ENCODE data around the gene DES.

Gene DES

DNA sequence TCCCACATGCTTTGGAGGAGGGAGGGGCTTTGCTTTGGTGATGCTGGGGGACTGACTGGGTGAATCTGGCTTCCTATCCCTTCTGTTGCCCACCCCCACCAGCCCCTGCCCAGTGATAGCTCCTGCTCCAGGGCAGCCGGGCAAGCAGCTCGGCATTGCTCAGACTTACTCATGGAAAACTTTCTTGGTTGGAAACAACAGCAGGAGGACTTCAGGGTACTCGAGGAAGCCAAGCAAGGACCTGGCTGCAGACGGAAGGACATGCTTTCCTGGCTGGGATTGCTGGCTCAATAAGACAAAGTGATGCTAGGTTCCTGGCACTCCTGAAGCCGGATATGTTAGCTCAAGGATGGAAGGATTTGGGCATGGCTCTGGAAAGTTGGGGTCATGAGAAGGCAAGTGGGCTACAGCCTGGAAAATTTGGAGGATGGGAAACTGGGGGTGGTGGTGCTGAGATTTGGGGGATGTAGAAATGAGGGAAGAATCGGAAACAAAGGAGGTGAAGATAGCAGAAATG lies 19.6 kb downstream of the DES start:
- Histone ChIP-seq H3K27me3 (no peaks in the 10 kb centered on the region), H3K4me1 (peaks cover 0 to 86% (median 38%) of the 10 kb centered on the region in 4 donors), H3K4me3 (no peak overlapping the region), H3K36me3 (no peaks in the 10 kb centered on the region), H3K27ac (peak overlapping the region; percentile 96 to 97), H3K9me3 (no peaks in the 10 kb centered on the region)
- no peak for DNase-seq
- TF ChIP-seq, protein P1, sequence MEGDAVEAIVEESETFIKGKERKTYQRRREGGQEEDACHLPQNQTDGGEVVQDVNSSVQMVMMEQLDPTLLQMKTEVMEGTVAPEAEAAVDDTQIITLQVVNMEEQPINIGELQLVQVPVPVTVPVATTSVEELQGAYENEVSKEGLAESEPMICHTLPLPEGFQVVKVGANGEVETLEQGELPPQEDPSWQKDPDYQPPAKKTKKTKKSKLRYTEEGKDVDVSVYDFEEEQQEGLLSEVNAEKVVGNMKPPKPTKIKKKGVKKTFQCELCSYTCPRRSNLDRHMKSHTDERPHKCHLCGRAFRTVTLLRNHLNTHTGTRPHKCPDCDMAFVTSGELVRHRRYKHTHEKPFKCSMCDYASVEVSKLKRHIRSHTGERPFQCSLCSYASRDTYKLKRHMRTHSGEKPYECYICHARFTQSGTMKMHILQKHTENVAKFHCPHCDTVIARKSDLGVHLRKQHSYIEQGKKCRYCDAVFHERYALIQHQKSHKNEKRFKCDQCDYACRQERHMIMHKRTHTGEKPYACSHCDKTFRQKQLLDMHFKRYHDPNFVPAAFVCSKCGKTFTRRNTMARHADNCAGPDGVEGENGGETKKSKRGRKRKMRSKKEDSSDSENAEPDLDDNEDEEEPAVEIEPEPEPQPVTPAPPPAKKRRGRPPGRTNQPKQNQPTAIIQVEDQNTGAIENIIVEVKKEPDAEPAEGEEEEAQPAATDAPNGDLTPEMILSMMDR (IDR thresholded peaks at IDR 0.05) = no peak
- intact Hi-C loops (cut with DNase I; ENCODE audit: low total_unique reads) = loop anchor here (5.0 kb wide), 1 partner anchor 1380 kb away; no protein-coding TSS in a partner anchor

DNA sequence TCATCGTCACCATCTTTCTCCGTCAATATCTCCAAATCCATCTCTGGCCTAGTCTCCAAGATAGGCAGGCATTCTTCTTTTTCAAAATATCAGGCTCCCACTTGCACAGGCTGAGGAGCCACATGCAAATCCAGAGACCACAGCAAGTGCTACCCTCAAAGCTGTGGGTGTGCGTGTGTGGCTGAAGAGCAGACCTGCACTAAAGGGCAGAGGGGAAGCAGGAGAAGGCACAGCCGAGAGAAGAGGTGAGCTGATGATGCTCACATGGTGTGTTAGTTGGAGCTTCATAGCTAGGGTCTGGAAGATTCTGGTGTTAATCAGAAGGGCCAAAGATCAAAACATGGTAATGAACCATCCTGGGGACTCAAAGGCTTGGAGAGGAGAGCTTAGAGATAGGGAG lies 20.3 kb downstream of the DES start:
- no peak for DNase-seq

DNA sequence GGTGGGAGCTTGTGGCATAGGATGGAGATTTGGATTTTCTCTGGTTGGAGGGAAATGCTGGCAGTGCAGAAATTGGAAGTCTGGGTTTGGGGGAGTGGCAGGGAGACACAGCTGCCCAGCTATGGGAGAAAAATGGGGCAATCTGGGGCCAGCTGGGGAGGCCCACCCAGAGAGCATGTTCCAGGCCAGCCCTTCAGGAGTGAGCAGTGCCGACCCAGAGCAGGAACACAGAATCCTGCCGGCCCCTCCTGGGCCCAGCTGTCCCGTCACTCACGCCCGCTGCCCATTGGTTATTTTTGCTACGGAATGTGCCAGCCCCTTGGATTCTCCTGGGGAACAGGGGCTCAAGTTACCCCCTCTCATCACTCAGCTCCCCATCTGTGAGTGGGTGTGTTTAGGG lies 21.3 kb downstream of the DES start:
- peaks cover 0 to 87% (median 47%) of the 10 kb centered on the region in 4 donors for H3K4me1 ChIP-seq
- H3K4me3 ChIP-seq = no peak overlapping the region
- no peaks in the 10 kb centered on the region for H3K9me3 ChIP-seq
- intact Hi-C loops (cut with DNase I; ENCODE audit: low total_unique reads) = loop anchor here (5.0 kb wide), 1 partner anchor 1378 kb away; no protein-coding TSS in a partner anchor
- H3K27ac ChIP-seq = peak overlapping the region; percentile 96 to 97
- no peaks in the 10 kb centered on the region for H3K27me3 ChIP-seq
- peak in 1 of 2 donors; percentile 17 for DNase-seq
- peaks cover 0 to 6% (median 0%) of the 10 kb centered on the region in 3 donors for H3K36me3 ChIP-seq
- TF ChIP-seq, protein P1 (IDR thresholded peaks at IDR 0.05) = no peak

More for the DNA sequence above, 20.3 kb downstream of the DES start:
- TF ChIP-seq, protein P1 (IDR thresholded peaks at IDR 0.05) = no peak
- peak overlapping the region; percentile 96 to 97 for H3K27ac ChIP-seq
- peaks cover 0 to 87% (median 43%) of the 10 kb centered on the region in 4 donors for H3K4me1 ChIP-seq
- H3K9me3 ChIP-seq = no peaks in the 10 kb centered on the region
- no peaks in the 10 kb centered on the region for H3K27me3 ChIP-seq
- no peak overlapping the region for H3K4me3 ChIP-seq
- intact Hi-C loops (cut with DNase I; ENCODE audit: low total_unique reads) = loop anchor here (5.0 kb wide), 1 partner anchor 1379 kb away; no protein-coding TSS in a partner anchor
- H3K36me3 ChIP-seq = peaks cover 0 to 6% (median 0%) of the 10 kb centered on the region in 3 donors

DNA sequence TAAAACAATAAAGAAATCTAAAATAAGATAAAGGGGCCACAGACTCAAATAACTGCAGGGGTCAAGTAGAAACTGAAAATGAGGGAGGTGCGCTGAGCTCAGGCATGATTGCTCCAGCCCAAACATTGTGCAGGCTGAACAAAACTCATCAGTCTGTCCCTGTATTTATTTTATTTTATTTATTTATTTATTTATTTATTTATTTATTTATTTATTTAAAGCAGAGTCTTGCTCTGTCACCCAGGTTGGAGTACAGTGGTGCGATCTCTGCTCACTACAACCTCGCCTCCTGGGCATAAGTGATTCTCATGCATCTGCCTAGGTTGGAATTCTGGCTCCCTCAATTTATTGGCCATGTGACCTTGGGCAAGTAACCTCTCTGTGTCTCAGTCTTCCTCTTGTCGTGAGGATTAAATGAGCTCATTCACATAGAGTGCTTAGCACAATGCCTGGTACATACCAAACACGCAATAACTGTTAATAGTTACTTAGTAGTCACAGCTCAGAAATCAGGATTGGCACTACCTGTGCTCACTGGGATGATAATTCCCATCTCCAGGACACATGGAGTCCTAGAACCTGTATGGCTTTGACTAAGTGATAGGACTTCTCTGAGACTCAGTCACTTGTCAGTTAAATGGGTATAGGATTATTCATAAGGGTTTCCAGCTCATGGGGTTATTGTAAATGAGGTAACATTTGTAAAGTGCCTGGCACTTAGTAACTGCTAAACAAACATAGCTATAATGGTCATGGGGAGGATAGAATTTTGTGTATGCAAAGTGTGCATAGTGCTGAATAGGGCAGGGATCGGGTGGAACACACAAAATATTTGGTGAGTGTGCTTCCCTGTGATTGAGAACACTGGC lies 22.4 kb downstream of the DES start:
- TF ChIP-seq, protein P1 (IDR thresholded peaks at IDR 0.05) = no peak
- H3K27ac ChIP-seq = peak overlapping the region; percentile 96 to 97
- H3K4me1 ChIP-seq = peaks cover 0 to 87% (median 46%) of the 10 kb centered on the region in 4 donors
- no peak for DNase-seq
- H3K36me3 ChIP-seq = peaks cover 0 to 6% (median 0%) of the 10 kb centered on the region in 3 donors
- no peaks in the 10 kb centered on the region for H3K27me3 ChIP-seq
- no peaks in the 10 kb centered on the region for H3K9me3 ChIP-seq
- intact Hi-C loops (cut with DNase I; ENCODE audit: low total_unique reads) = loop anchor here (5.0 kb wide), 1 partner anchor 33 kb away; no protein-coding TSS in a partner anchor
- peak overlapping the region; percentile 77 to 85 for H3K4me3 ChIP-seq

DNA sequence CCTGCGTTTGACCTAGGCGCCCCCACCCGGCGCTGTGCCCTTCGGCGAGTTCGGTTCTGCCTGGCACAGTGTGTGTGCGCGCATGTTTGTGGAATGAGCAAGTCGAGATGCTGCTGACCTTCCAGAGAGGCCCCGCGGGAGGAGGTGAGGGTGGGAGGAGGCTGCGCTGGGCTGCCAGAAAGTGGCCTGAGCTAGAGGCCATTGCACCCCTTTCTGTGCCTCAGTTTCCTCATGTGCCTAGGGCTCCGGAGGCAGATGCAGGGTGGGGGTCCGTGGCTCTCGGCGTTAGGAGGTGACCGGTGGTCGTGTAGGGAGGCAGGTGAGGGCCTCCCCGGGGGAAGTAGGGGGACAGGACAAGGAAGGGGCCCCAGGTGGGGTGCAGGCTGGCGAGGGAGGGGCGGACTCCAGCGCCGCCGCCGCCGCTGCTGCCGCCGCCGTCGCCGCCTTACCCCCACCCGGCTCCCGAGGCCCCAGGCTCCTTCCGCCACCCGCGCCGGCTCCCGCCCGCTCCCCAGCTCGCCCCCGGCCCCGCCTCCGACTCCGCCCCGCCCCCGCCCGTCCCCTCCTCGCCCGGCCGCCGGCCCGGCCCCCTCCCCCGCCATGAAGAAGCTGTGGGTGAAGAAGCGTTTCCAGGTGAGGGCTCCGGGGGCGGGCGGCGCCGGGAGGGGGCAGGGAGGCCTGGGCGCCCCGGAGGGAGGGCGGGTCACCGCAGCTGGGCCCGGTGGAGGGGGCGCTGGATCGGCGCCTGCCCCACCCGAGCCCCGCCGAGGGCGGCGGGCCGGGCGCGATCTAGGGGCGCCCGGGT lies 23.5 kb downstream of the DES start:
- Histone ChIP-seq H3K4me3 (peak overlapping the region; percentile 77 to 85), H3K36me3 (peaks cover 0 to 6% (median 0%) of the 10 kb centered on the region in 3 donors), H3K9me3 (no peaks in the 10 kb centered on the region), H3K4me1 (peaks cover 0 to 86% (median 51%) of the 10 kb centered on the region in 4 donors), H3K27ac (peak overlapping the region; percentile 96 to 97), H3K27me3 (no peaks in the 10 kb centered on the region)
- DNase-seq = peak in 1 of 2 donors; percentile 88
- TF ChIP-seq, protein P1 (IDR thresholded peaks at IDR 0.05) = no peak
- intact Hi-C loops (cut with DNase I; ENCODE audit: low total_unique reads) = loop anchor here (5.0 kb wide), 1 partner anchor 34 kb away; no protein-coding TSS in a partner anchor
